Calu3 (cell line): Measurements from ENCODE around the gene MVD. TPM values are rescaled to one million over a fixed set of nuclear protein-coding genes. Genes with fewer than 3 reads are reported as not detected.

Source experiments
- BruUV-seq: library from RNA; stranded (reverse); fragments of 400-500 nt; replicated peaks from 2 replicates; lab custom pipeline; 2021; lab: Mats Ljungman, UMichigan
- CTCF ChIA-PET: fragments of 300-600 bp; sonication (Branson Sonifier 250); formaldehyde crosslinking; loops from one replicate; lab custom pipeline; 2022; ENCODE audit warnings: antibody characterized with exemption; lab: Charles Lee
- DNase-seq: peaks from one replicate; pipeline ENCODE4 v3.0.0; 2022
- H3K27ac Mint-ChIP-seq: one replicate; pipeline ENCODE4 v1.8.0; 2022; ENCODE audit warnings: mixed read lengths; ENCODE audit not compliant: unreplicated experiment
- H3K27me3 Mint-ChIP-seq: one replicate; pipeline ENCODE4 v1.8.0; 2022; ENCODE audit warnings: mixed read lengths; ENCODE audit not compliant: unreplicated experiment
- H3K36me3 Mint-ChIP-seq: one replicate; pipeline ENCODE4 v1.8.0; 2022; ENCODE audit warnings: mild to moderate bottlenecking, moderate library complexity, mixed read lengths; ENCODE audit not compliant: insufficient read depth, unreplicated experiment
- H3K4me1 Mint-ChIP-seq: one replicate; pipeline ENCODE4 v1.8.0; 2022; ENCODE audit warnings: mild to moderate bottlenecking, low read depth, mixed read lengths; ENCODE audit not compliant: unreplicated experiment
- H3K4me3 Mint-ChIP-seq: one replicate; pipeline ENCODE4 v1.8.0; 2022; ENCODE audit warnings: mild to moderate bottlenecking, low read depth, moderate library complexity, mixed read lengths; ENCODE audit not compliant: unreplicated experiment
- H3K9me3 Mint-ChIP-seq: one replicate; pipeline ENCODE4 v1.8.0; 2022; ENCODE audit warnings: low read depth, mixed read lengths; ENCODE audit not compliant: unreplicated experiment
- intact Hi-C: fragments of 100-400 bp; cut with micrococcal nuclease; formaldehyde crosslinking; loops from one replicate; pipeline ENCODE4 v1.10.0; 2022; ENCODE audit not compliant: unreplicated experiment
- total RNA-seq: library from RNA; stranded (reverse); gene quantifications from 2 replicates; pipeline ENCODE4 v1.2.3, GENCODE V29; 2022
- TF ChIP-seq, protein P1 (sequence below): fragments of 200-600 bp; IDR thresholded peaks from one replicate; pipeline ENCODE4 v1.8.0; 2022; ENCODE audit warnings: antibody characterized with exemption; ENCODE audit not compliant: unreplicated experiment

MVD gene
- total RNA-seq, 1 experiment from 2014 or later, result 152 TPM

DNA sequence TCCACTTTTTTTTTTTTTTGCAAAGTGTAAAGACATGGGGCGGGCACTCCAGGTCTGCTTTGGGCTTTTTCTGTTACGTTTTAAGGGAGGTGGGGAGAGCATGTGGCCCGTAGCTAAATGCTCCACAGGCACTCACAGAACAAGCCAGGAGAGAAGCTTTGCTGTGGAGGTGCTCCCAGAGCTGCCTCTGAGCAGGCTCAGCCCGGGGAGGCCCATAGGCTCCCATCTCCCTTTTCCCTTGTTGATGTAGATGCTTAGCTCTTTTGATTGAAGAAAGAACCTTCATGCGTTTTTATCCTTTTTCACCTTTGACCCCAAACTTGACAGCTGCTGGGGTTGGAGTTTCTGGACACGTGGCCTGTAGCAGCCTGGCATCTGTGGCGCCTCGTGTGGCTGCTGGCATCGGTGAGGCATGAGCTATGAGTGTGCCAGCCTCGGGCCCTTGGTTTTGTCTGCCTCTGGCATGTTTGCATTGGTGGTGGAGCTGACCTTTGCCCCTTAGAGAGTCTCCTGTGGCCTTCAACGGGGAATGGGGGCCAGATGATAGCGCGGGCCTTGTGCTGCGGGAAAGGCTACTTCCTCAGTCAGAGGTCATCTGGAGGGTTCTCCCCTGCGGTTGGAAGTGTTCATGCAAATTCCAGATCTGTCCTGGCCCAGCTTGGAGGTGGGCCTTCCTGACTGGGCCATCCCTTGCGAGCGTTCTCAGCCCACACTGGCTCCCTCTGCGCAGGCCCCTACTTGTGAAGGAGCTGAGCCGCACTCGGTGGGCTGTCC, 44.5 kb downstream of the MVD start:
- CTCF ChIA-PET, result no interaction called here
- H3K9me3 Mint-ChIP-seq, result no peaks in the 10 kb centered on the region
- H3K36me3 Mint-ChIP-seq, result peaks cover 37% of the 10 kb centered on the region
- no peaks in the 10 kb centered on the region for H3K27me3 Mint-ChIP-seq
- intact Hi-C loops, result no loop called here
- BruUV-seq, result no TSS peak
- peaks cover 54% of the 10 kb centered on the region for H3K4me1 Mint-ChIP-seq
- peak overlapping the region; percentile 58 for H3K27ac Mint-ChIP-seq
- DNase-seq, result peak; percentile 35
- H3K4me3 Mint-ChIP-seq, result no peak overlapping the region
- TF ChIP-seq, protein P1, sequence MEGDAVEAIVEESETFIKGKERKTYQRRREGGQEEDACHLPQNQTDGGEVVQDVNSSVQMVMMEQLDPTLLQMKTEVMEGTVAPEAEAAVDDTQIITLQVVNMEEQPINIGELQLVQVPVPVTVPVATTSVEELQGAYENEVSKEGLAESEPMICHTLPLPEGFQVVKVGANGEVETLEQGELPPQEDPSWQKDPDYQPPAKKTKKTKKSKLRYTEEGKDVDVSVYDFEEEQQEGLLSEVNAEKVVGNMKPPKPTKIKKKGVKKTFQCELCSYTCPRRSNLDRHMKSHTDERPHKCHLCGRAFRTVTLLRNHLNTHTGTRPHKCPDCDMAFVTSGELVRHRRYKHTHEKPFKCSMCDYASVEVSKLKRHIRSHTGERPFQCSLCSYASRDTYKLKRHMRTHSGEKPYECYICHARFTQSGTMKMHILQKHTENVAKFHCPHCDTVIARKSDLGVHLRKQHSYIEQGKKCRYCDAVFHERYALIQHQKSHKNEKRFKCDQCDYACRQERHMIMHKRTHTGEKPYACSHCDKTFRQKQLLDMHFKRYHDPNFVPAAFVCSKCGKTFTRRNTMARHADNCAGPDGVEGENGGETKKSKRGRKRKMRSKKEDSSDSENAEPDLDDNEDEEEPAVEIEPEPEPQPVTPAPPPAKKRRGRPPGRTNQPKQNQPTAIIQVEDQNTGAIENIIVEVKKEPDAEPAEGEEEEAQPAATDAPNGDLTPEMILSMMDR, result no peak

DNA sequence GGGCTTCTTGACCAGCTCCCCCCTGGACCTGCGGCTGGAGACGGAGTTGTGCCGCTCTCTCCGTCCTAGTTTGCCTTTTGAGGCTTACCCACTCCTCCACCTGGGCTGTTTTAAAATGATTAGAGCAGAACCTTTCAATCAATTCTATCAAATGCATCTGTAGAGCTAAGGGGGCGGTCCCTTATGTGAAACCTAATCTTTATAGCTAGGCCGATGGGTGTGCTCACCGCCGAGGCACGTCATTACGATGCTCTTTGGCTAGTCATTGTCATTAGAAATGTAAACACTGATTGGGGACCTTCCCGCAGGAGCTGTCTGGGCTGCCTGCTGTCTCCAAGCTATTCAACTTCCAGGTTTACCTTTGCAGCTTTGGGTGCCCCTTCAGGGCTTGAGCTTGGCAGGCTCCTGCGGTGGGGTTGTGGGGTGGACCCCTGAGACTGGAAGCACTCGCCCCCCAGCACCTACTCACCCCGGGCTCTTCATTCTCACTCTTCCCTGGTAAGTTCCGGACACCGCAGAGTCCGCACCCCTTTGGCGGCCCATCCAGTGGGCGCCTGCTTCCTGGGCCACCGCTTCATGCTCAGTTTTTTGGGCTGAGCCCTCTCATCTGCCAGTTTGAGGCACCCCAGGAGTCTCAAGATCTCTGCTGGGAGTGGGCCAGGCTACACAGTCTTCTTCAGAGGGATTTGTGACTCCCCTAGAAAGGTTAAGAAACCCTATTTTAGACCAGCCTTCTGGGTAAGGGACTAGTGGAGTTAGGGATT, 45.4 kb downstream of the MVD start:
- Mint-ChIP-seq H3K36me3 (peaks cover 28% of the 10 kb centered on the region), H3K27me3 (no peaks in the 10 kb centered on the region), H3K9me3 (no peaks in the 10 kb centered on the region), H3K4me3 (peak overlapping the region; percentile 39), H3K27ac (no peak overlapping the region), H3K4me1 (peaks cover 54% of the 10 kb centered on the region)
- DNase-seq, result no peak
- CTCF ChIA-PET, result interaction anchor here (1.5 kb wide), 1 partner anchor 22 kb away, joined by 4 read pairs; no protein-coding TSS in a partner anchor
- BruUV-seq, result no TSS peak
- intact Hi-C loops, result no loop called here
- TF ChIP-seq, protein P1, result no peak

DNA sequence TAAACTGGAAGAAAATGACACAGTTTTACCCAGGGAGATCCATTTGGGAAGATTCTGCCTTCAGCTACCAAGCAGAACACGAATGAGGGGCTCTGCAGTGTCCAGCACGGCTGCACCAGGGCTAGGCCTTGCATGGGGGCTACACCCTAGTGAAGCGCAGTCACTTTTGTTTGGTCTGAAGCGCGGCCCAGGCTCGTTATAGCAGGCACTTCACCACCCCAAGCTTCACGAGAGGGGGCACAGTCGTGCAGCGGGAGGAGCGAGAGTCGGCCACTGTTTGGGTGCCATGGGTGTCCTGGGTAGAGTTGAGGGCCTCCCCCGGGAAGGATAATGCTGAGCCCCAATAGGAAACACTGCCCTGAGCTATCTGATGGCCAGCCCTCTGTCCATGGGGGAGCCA, 46.2 kb downstream of the MVD start:
- no peaks in the 10 kb centered on the region for H3K27me3 Mint-ChIP-seq

DNA sequence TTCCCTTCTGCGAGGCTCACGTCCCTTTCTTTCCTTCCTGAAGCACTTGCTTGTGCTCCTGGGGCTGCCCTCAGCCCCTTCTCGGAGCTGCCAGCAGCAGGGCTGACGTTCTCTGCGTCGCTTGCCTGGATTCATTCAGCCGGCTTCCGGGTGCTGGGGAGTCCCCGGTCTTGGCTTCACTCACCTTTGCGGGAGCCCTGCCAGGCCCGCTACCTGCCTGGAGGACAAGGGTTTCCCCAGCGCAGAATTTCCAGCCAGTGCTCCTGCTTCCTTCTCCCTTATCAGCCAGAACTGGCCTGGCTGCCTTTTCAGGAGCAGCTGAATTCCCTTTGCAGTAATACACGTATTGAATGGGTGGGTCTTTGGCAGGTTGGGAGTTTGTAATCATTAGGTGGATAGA, 46.6 kb downstream of the MVD start:
- intact Hi-C loops, result no loop called here
- peak; percentile 97 for DNase-seq
- Mint-ChIP-seq H3K4me3 (peak overlapping the region; percentile 39), H3K9me3 (no peaks in the 10 kb centered on the region), H3K4me1 (peaks cover 54% of the 10 kb centered on the region), H3K27me3 (no peaks in the 10 kb centered on the region), H3K36me3 (peaks cover 22% of the 10 kb centered on the region), H3K27ac (peak overlapping the region; percentile 45)
- BruUV-seq, result no TSS peak
- TF ChIP-seq, protein P1, result no peak
- CTCF ChIA-PET, result interaction anchor here (0.9 to 1.5 kb wide), 3 partner anchors 17 to 25 kb away, joined by 3 to 7 read pairs (median 4); no protein-coding TSS in a partner anchor

More for the DNA sequence above, 46.2 kb downstream of the MVD start:
- Mint-ChIP-seq H3K4me1 (peaks cover 54% of the 10 kb centered on the region), H3K36me3 (peaks cover 22% of the 10 kb centered on the region), H3K27ac (peak overlapping the region; percentile 45), H3K9me3 (no peaks in the 10 kb centered on the region), H3K4me3 (peak overlapping the region; percentile 39)
- no TSS peak for BruUV-seq
- DNase-seq, result no peak
- CTCF ChIA-PET, result interaction anchor here (1.3 to 1.5 kb wide), 2 partner anchors 17 to 23 kb away, joined by 3 to 4 read pairs; no protein-coding TSS in a partner anchor
- intact Hi-C loops, result no loop called here
- TF ChIP-seq, protein P1, result no peak
